K562 (cell line): ENCODE results near the gene EFCC1. TPM values are rescaled to one million over a fixed set of nuclear protein-coding genes. Genes with fewer than 3 reads are reported as not detected.

Source experiments
- ATAC-seq: fragments of 200-7000 bp; cut with Tn5 transposase; 3 replicates; pipeline ENCODE4 v1.9.1; 2020; ENCODE audit warnings: moderate library complexity
- BruUV-seq: library from RNA; stranded (reverse); fragments of 400-500 nt; replicated peaks from 2 replicates; lab custom pipeline; 2021; lab: Mats Ljungman, UMichigan
- CTCF ChIA-PET: fragments of 300-600 bp; formaldehyde crosslinking; extraction: SDS; loops from one replicate; lab custom pipeline; 2021; ENCODE audit warnings: low intra/inter-chr PET ratio; lab: Yijun Ruan, JAX
- POLR2A ChIA-PET: fragments of 300-600, 350-650 bp; sonication (Branson Sonifier 250); formaldehyde crosslinking; extraction: SDS; loops from one replicate; lab custom pipeline; 2021; ENCODE audit warnings: antibody characterized with exemption, inconsistent platforms; lab: Yijun Ruan, JAX
- DNase-seq, 4 experiments: peaks; one replicate each; pipeline versions ENCODE4 v3.0.0 to v3.0.0-alpha.2; 2011 to 2018; ENCODE audit warnings: low spot score in 3 of 4, mixed read lengths in 3 of 4; ENCODE audit errors: extremely low read depth in 1 of 4
- FAIRE-seq: peaks from 2 replicates; lab custom pipeline; 2011; peaks lifted over from hg19 to GRCh38; lab: Jason Lieb, UNC
- H2AFZ ChIP-seq: 2 replicates; pipeline ENCODE4 v1.6.0; 2011; ENCODE audit warnings: low read depth, low read length, control low read depth, inconsistent platforms
- H3K27ac ChIP-seq: fragments of 200-600 bp; 3 replicates; pipeline ENCODE4 v1.8.0; 2011; ENCODE audit warnings: low read depth, mild to moderate bottlenecking, control low read depth, inconsistent platforms, low read length, moderate library complexity, mixed read lengths; ENCODE audit errors: extremely low read depth
- H3K27me3 ChIP-seq, 2 experiments: fragments of 300-600 bp in 1 of 2; 2 replicates in 1 of 2; 3 replicates in 1 of 2; pipeline versions ENCODE4 v1.6.0 to v1.8.0; 2011; ENCODE audit warnings: inconsistent platforms in 2 of 2, low read length in 2 of 2, mild to moderate bottlenecking in 1 of 2, mixed read lengths in 1 of 2, moderate library complexity in 1 of 2; ENCODE audit not compliant: control insufficient read depth in 2 of 2, insufficient read depth in 2 of 2
- H3K36me3 ChIP-seq: fragments of 300-600 bp; 3 replicates; pipeline ENCODE4 v1.8.0; 2011; ENCODE audit warnings: mild to moderate bottlenecking, low read length, inconsistent platforms; ENCODE audit not compliant: control insufficient read depth, insufficient read depth
- H3K4me1 ChIP-seq, 2 experiments: fragments of 200-600 bp in 1 of 2; replicated peaks in 1 of 2; 2 replicates in 1 of 2; 3 replicates in 1 of 2; pipeline versions ENCODE4 v1.5.1 to v1.8.0; 2011; ENCODE audit warnings: inconsistent platforms in 2 of 2, low read length in 2 of 2, mild to moderate bottlenecking in 1 of 2, mixed read lengths in 1 of 2, moderate library complexity in 1 of 2; ENCODE audit not compliant: control insufficient read depth in 2 of 2, insufficient read depth in 2 of 2
- H3K4me2 ChIP-seq: 2 replicates; pipeline ENCODE4 v1.6.1; 2011; ENCODE audit warnings: low read length, control low read depth, inconsistent platforms, mixed read lengths; ENCODE audit not compliant: insufficient read depth
- H3K4me3 ChIP-seq: fragments of 200-600 bp; sonication (generic), shearing (Covaris generic); 2 replicates; pipeline ENCODE4 v1.5.1; 2016; ENCODE audit warnings: control low read depth, inconsistent platforms
- H3K79me2 ChIP-seq: fragments of 200-600 bp; 3 replicates; pipeline ENCODE4 v1.8.0; 2011; ENCODE audit warnings: low read length, inconsistent platforms; ENCODE audit not compliant: control insufficient read depth, insufficient read depth
- H3K9ac ChIP-seq, 2 experiments: 2 replicates each; pipeline versions ENCODE4 v1.6.0 to v1.6.1; 2011; ENCODE audit warnings: low read depth in 2 of 2, low read length in 2 of 2, control low read depth in 1 of 2, inconsistent platforms in 1 of 2, mild to moderate bottlenecking in 1 of 2, mixed read lengths in 1 of 2; ENCODE audit not compliant: insufficient read depth in 1 of 2
- H3K9me1 ChIP-seq: one replicate; pipeline ENCODE4 v1.6.0; 2011; ENCODE audit warnings: inconsistent platforms, mild to moderate bottlenecking, low read length, moderate library complexity; ENCODE audit not compliant: control insufficient read depth, insufficient read depth
- H3K9me3 ChIP-seq: replicated peaks from 2 replicates; pipeline ENCODE4 v1.5.1; 2011; ENCODE audit warnings: low read depth, low read length, inconsistent platforms; ENCODE audit not compliant: control insufficient read depth, insufficient read depth
- H4K20me1 ChIP-seq: replicated peaks from 2 replicates; pipeline ENCODE4 v1.6.1; 2011; ENCODE audit warnings: low read length, inconsistent platforms, mixed read lengths; ENCODE audit not compliant: control insufficient read depth, insufficient read depth
- EHMT2 ChIP-seq: fragments of 450-650 bp; IDR thresholded peaks from 2 replicates; pipeline ENCODE4 v1.6.1; 2018; ENCODE audit warnings: antibody characterized with exemption
- HSF4 ChIP-seq: fragments of 250-450 bp; sonication (Bioruptor Pico); IDR thresholded peaks from 2 replicates; pipeline ENCODE4 v2.1.2; 2022; ENCODE audit warnings: mild to moderate bottlenecking, moderate library complexity, borderline replicate concordance
- MTA2 ChIP-seq: fragments of 450-650 bp; IDR thresholded peaks from 2 replicates; pipeline ENCODE4 v1.6.1; 2016; ENCODE audit warnings: low read depth
- PTTG1 ChIP-seq: fragments of 450-650 bp; IDR thresholded peaks from 2 replicates; pipeline ENCODE4 v1.6.1; 2016; ENCODE audit warnings: low read depth, mild to moderate bottlenecking, missing genetic modification characterization, missing compliant biosample characterization
- ZBTB8A ChIP-seq: fragments of 450-650 bp; IDR thresholded peaks from 2 replicates; pipeline ENCODE4 v1.6.1; 2018; ENCODE audit warnings: mild to moderate bottlenecking, moderate library complexity; ENCODE audit not compliant: partially characterized antibody
- WGBS: fragments of 100-300 bp; shearing (Covaris generic); methylation state at CpG from one replicate; pipeline ENCODE4 v1.1.6; 2016; ENCODE audit warnings: low coverage, mixed read lengths; ENCODE audit not compliant: insufficient coverage; ENCODE audit errors: missing lambda C conversion rate; 5-methylcytosine and 5-hydroxymethylcytosine counted together
- in situ Hi-C: fragments of 300-500 bp; cut with MboI; formaldehyde crosslinking; loops from 4 replicates; pipeline ENCODE4 v1.15.0; 2018; ENCODE audit warnings: inconsistent platforms, mixed read lengths
- intact Hi-C: fragments of 100-400 bp; cut with micrococcal nuclease; formaldehyde crosslinking; loops from 2 replicates; pipeline ENCODE4 v1.14.2; 2022
- polyA plus RNA-seq, 8 experiments: library from polyadenylated mRNA; depleted of rRNA in 4 of 8; stranded (reverse) in 5 of 8; unstranded in 3 of 8; fragments of >200 nt; fragmentation: Nextera tagmentation in 2 of 8; fragmentation: Illumina TruSeq in 1 of 8; extraction: Ambion mirVana in 2 of 8; extraction: Trizol in 1 of 8; gene quantifications; 2 replicates each; pipeline versions ENCODE4 v1.2.1 to v1.2.3, GENCODE V29; 2011 to 2014; ENCODE audit warnings: inconsistent platforms in 1 of 8, missing spikeins in 1 of 8
- total RNA-seq, 7 experiments: library from RNA; depleted of rRNA in 6 of 7; stranded (reverse); fragments of >200 nt in 6 of 7; fragmentation: Illumina TruSeq in 2 of 7; extraction: Trizol in 2 of 7; gene quantifications; 2 replicates each; pipeline versions ENCODE4 v1.2.1 to v1.2.3, GENCODE V29; 2011 to 2021; ENCODE audit warnings: low replicate concordance in 1 of 7
- TF ChIP-seq, protein P1 (sequence below): fragments of 450-650 bp; IDR thresholded peaks from 2 replicates; pipeline ENCODE4 v1.6.1; 2018; ENCODE audit not compliant: partially characterized antibody

The EFCC1 gene
- total and polyA plus RNA-seq, 9 of the 15 experiments (the other 6 are each of a cell fraction or from before 2014, with no cell fraction given), result not detected

DNA sequence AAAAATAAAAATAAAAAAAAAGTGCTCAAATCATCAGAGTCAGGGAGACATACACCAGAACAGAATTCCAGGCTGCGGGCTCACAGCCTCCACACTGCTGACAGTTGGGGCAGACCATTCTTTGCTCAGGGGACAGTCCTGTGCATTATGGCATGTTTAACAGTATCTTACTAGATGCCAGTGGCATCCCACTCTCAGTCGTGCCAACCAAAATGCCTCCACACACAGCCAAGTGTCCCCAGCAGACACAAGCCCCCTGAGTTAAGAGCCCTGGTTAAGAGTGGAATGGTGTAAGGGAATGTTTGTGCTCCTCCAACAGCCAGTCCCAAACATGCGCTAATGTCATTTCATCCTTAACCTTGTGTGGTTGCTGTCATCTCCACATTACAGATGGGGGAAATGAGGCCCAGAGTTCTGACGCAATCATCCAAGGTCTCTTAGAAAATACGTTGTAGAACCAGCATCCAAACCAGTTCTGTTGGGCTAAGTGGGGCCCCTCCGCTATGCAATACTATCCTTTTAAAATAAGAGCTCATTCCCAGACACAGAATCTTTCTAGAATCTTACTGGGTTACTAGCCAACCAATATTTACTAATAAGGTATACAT, 33.3 kb upstream of the EFCC1 start:
- intact Hi-C loops, result no loop called here
- BruUV-seq, result no TSS peak
- Histone ChIP-seq H3K36me3 (no peaks in the 10 kb centered on the region), H3K9ac (no peak overlapping the region), H3K4me2 (no peak overlapping the region), H3K9me3 (no peaks in the 10 kb centered on the region), H3K27me3 (peaks cover 0 to 14% of the 10 kb centered on the region in 2 experiments; a peak in 2 of 5 replicates), H3K9me1 (no peaks in the 10 kb centered on the region), H3K4me3 (no peak overlapping the region), H3K4me1 (no peaks in the 10 kb centered on the region; a peak in 2 of 5 replicates), H3K79me2 (no peaks in the 10 kb centered on the region), H2AFZ (no peak overlapping the region), H3K27ac (no peak overlapping the region), H4K20me1 (no peaks in the 10 kb centered on the region; the same call in 1 of the 2 replicates)
- ChIA-PET CTCF (no interaction called here), POLR2A (no interaction called here)
- no peak for DNase-seq
- 34% methylated on average over 6 of the region's 6 CpGs for WGBS
- FAIRE-seq, result no peak
- no peak for ATAC-seq
- TF ChIP-seq PTTG1 (tag) (no peak), MTA2 (no peak), ZBTB8A (no peak), EHMT2 (no peak), HSF4 (CRISPR knock-in tag) (no peak)
- TF ChIP-seq, protein P1, sequence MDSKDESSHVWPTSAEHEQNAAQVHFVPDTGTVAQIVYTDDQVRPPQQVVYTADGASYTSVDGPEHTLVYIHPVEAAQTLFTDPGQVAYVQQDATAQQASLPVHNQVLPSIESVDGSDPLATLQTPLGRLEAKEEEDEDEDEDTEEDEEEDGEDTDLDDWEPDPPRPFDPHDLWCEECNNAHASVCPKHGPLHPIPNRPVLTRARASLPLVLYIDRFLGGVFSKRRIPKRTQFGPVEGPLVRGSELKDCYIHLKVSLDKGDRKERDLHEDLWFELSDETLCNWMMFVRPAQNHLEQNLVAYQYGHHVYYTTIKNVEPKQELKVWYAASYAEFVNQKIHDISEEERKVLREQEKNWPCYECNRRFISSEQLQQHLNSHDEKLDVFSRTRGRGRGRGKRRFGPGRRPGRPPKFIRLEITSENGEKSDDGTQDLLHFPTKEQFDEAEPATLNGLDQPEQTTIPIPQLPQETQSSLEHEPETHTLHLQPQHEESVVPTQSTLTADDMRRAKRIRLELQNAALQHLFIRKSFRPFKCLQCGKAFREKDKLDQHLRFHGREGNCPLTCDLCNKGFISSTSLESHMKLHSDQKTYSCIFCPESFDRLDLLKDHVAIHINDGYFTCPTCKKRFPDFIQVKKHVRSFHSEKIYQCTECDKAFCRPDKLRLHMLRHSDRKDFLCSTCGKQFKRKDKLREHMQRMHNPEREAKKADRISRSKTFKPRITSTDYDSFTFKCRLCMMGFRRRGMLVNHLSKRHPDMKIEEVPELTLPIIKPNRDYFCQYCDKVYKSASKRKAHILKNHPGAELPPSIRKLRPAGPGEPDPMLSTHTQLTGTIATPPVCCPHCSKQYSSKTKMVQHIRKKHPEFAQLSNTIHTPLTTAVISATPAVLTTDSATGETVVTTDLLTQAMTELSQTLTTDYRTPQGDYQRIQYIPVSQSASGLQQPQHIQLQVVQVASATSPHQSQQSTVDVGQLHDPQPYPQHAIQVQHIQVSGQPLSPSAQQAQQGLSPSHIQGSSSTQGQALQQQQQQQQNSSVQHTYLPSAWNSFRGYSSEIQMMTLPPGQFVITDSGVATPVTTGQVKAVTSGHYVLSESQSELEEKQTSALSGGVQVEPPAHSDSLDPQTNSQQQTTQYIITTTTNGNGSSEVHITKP, result peak; percentile 85
- in situ Hi-C loops, result no loop called here
